HS-27A (cell line): ENCODE data around the gene GSK3B.
A peak's percentile ranks its signal among the peaks of the same experiment; 100 is the strongest.
"Not testable (repeated sequence)": the region's sequence is repeated elsewhere in the genome, so short reads cannot be mapped to it uniquely, and the experiment has no call there.

ENCODE experiments used
- DNase-seq: peaks from one replicate; pipeline ENCODE4 v3.0.0-alpha.2; 2012; ENCODE audit warnings: low read depth, missing footprints

Gene GSK3B

GRCh38 chr3:119930286-119930685, 164.0 kb downstream of the GSK3B start:
- DNase-seq = no peak

GRCh38 chr3:119927190-119927589, 167.1 kb downstream of the GSK3B start:
- no peak for DNase-seq

- DNase-seq = no peak
Observed at GRCh38 chr3:119924111-119925094, 169.8 kb downstream of the GSK3B start.

GRCh38 chr3:119918992-119919933, 175.0 kb downstream of the GSK3B start:
- DNase-seq = no peak

GRCh38 chr3:119913021-119913420, 181.2 kb downstream of the GSK3B start:
- DNase-seq = no peak

- DNase-seq = no peak
Observed at GRCh38 chr3:119912220-119912619, 182.0 kb downstream of the GSK3B start.

GRCh38 chr3:119911748-119912147, 182.5 kb downstream of the GSK3B start:
- DNase-seq = no peak

- no peak for DNase-seq
Observed at GRCh38 chr3:119902061-119902460, 192.2 kb downstream of the GSK3B start.

- DNase-seq = no peak
Observed at GRCh38 chr3:119901148-119901547, 193.1 kb downstream of the GSK3B start.

- DNase-seq = no peak
Observed at GRCh38 chr3:119899192-119899511, 195.1 kb downstream of the GSK3B start.

GRCh38 chr3:119898478-119899191, 195.6 kb downstream of the GSK3B start:
- DNase-seq = no peak

- no peak for DNase-seq
Observed at GRCh38 chr3:119894195-119894594, 200.1 kb downstream of the GSK3B start.

- DNase-seq = no peak
Observed at GRCh38 chr3:119893769-119894168, 200.5 kb downstream of the GSK3B start.

- peak; percentile 29 for DNase-seq
Observed at GRCh38 chr3:119891944-119892721, 202.1 kb downstream of the GSK3B start.

GRCh38 chr3:119888681-119889080, 205.6 kb downstream of the GSK3B start:
- DNase-seq = not testable (repeated sequence)

GRCh38 chr3:119885746-119886530, 208.3 kb downstream of the GSK3B start:
- DNase-seq = no peak

- DNase-seq = no peak
Observed at GRCh38 chr3:119884161-119884557, 210.1 kb downstream of the GSK3B start.

- DNase-seq = no peak
Observed at GRCh38 chr3:119883461-119884160, 210.6 kb downstream of the GSK3B start.

GRCh38 chr3:119880966-119881365, 213.3 kb downstream of the GSK3B start:
- no peak for DNase-seq

GRCh38 chr3:119873646-119874045, 220.6 kb downstream of the GSK3B start:
- no peak for DNase-seq
